AG20443 (cell line): Measurements from ENCODE around the gene MTHFR.

Experiments used
- DNase-seq: peaks from one replicate; pipeline ENCODE4 v3.0.0; 2012; ENCODE audit warnings: low spot score, mixed read lengths

The MTHFR gene

DNA sequence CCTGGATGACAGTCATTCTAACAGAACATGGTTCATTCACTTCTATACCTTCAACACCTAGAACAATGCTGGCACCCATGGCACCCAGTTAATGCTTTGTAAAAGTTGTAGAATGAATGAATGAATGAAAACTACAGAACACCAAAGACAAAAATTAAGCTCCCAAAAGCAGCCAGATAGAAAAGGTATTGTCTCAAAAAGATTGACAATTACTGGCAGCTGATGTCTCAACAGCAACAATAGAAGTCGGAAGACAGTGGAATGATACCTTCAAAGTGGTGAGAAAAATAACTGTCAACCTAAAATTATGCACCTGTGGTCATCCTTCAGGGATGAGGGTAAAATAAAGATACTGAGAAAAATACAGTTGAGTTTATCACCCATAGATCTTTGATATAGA lies 48.7 kb downstream of the MTHFR start:
- DNase-seq: no peak

DNA sequence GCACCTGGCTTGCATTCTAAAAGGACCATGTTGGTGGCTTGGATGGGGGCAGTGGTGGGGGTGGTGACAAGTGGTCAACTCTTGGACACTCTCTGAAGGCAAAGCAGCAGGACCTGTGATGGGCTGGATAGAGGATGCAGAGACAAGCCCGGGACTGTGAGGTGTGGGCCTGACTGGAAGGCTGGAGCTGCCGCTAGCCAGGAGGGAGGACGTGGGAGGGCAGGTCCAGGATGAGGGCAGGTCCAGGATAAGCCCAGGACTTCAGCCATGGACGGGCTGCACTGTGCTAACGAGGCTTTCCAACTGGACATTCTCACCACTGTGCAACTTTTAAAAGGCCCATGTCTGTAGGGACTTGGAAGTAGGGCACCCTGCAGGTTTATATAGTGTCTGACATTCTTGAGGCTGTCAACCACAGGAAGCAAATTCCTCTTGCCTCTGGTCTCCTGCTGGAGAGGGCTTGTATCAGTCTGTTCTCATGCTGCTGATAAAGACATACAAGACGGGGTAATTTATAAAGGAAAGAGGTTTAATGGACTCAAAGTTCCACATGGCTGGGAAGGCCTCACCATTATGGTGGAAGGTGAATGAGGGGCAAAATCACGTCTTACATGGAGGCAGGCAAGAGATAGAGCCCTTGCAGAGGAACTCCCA lies 52.1 kb downstream of the MTHFR start:
- no peak for DNase-seq

DNA sequence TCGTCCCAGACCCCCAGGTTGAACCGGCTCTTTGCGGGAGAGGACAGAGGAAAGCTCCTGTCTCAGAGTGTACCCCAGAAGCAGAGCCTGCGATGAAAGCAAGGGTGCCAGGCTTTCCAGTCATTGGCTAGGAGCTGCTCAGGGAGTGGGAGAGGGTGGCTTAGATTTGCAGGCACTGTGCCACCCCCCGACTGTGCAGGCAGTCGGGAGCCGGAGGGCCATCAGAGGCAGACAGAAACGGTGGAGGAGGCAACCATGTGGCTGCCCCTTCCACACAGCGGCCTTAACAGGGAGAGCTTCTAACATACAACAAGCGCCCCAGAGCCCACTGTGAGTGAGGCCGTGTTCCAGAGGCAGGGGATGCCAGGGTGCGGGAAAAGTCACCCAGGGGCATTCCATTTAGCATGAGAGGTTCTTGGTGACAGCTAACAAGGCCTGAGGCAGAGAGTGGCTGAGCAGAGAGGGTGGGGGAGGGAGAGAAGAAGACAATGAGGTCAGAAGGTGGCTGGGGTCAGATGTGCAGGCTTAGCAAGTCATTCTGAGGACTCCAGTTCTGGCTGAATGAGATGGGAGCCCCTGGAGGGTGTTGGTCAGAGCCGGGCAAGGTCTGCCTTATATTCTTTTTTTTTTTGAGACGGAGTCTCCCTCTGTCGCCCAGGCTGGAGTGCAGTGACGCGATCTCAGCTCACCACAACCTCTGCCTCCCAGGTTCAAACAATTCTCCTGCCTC lies 53.2 kb downstream of the MTHFR start:
- no peak for DNase-seq

DNA sequence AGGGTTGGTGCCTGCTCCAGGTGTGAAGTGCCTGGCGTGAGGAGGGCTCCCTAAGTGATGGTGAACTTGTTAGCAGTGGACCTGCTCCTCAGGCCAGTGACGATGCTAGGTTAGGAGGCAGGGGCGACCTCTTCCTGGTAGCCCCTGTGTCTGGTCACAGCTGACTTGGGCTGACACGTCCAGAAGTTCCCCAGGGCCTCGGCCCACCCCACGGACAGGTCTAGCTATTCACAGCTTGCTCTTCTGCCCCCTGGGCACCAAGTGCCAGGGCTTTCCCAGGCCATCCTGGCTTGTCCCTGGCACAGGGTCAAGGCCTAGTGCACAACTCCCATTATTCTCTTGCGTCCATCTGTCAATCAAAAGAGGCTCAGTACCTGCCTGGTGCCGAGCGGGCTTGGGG lies 54.7 kb downstream of the MTHFR start:
- DNase-seq: no peak

DNA sequence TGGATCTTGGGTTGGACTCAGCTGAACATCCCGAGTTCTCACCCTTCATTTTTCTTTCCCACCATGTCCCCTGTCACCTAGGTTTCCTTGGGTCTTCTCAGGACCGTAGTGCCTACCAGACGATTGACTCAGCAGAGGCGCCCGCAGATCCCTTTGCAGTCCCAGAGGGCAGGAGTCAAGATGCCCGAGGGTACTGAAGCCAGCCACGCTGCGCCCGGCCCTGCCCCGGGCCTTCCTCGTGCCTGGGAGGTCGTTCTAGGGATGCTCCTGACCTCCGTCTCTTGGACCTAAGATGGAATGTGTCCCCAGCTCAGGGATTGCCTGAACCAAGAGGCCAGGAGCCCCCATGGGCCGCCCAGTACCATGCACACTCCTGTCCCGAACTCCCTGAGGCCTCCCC lies 55.8 kb downstream of the MTHFR start:
- DNase-seq: no peak

DNA sequence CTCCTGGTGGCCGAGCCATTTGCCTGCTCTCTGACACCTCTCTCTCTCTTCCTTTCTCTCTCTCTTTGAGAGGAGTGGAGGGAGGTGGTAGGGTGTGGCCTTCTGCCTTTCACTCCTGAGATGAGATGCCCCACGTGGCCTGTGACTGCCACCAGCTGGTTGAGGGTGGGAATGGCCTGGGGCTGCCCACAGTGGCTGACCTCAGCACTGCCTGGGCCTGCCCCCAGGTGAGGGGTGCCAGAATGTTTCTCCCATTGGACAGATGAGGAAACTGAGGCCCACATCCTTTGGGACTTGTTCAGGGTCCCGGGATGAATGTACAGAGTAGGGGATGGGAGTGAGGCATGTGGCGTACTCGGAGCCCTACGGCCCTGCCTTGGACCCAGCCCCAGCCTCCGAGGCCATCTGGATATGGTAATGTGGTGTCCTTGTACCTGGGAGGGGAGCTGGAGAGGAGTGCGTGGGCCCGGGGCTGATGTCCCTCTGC lies 56.5 kb downstream of the MTHFR start:
- peak; percentile 79 for DNase-seq

DNA sequence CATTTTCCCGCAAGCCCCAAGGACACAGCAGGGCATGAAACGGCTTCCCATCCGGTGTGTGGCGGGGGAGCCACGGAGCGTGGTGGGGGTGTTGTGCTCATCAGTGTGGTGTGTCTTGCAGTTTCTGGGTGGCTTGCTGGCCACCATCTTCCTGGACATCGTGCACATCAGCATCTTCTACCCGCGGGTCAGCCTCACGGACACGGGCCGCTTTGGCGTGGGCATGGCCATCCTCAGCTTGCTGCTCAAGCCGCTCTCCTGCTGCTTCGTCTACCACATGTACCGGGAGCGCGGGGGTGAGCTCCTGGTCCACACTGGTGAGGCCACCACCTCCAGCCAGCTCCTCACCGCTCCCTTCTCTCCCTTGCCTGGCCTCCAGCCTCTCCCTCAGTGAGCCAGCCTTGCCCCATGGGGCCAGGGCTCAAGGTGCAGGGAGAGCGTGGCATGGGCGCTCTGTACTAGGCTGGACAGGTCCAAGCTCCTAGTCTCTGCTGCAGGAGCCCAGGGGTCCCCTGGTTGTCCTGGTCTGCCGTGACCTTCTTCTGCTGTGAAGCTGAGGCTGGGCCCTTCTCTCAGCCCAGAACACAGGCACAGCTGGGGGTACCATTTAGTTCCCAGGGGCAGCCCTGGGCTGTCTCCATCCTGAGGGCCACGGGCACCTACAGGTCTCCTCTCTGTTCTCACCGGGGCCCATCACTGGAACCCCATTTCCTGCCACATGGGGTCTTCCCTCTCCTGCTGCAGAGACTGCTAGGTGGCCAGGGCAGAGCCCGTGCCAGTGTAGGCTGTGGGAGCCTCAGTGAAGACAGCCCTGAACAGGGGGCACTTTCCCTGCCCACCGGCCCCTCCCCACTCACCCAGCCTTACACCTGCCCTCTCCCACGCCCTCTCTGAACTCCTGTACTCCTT lies 57.2 kb downstream of the MTHFR start:
- no peak for DNase-seq

DNA sequence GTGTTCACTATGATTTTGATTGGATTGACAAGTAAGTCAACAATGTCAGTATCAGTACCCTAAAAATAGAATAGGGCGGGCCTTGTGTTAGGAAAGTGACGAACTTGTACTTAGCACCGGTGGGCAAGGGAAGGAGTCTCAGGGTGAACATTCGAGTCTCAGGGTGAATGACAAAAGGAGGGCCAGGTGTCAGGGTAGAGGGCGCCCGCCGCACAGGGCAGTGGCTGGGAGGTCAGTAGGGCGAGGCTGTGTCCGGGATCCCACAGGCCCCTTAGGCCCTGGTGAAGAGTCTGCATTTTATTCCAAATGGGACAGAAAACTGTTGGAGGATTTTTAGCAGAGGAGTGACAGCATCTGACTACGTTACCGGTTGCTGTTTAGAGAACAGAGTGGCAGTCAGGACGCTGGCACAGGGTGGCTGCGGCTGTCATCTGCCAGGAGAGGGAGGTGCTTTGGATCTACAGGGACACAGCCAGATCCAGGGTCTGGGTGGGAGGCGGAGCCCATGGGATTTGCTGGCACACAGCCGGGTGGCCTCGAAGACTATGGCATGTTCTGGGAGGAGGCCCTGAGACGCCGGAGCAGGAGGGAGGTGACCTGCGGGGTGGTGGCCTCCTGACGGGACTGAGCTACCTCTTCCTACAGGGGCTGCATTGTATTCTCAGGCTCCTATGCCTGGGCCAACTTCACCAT lies 58.8 kb downstream of the MTHFR start:
- DNase-seq: no peak

DNA sequence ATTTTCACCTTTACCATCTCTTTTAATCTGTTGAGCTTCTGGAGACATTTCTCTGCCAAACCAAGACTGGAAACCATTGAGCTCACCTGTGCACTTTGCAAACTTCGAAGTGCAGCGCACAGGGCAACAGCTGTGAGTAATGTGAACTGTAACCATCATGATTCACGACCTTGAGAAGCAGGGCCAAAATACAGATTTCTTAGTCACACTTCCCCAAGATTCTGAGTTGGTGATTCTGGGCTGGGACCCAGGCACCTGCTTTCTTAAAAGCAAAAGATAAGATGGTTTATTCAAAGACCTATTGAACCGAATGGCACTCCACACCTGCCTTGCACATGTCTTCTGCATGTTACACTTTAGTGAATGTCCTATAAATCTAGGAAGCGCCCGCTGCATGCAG lies 59.7 kb downstream of the MTHFR start:
- DNase-seq: no peak

DNA sequence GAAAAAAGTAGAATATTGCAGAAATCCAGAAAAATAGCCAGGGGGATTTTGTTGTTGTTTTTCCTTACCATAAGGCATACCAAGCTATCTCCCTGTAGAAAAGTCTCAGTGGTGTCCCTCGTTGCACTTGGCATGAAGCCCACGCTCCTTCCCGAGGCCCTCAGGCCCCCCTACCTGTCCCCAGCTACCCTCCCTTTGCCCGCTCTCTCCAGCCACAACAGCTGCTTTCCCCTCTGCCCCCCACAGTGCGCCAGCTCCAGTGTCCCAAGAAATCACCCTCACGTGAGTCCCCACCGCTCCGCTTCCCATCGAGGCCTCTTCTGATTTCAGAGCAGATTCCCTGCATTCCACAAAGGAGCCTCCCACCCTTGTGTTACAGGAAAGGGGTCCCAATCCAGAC lies 61.5 kb downstream of the MTHFR start:
- no peak for DNase-seq

DNA sequence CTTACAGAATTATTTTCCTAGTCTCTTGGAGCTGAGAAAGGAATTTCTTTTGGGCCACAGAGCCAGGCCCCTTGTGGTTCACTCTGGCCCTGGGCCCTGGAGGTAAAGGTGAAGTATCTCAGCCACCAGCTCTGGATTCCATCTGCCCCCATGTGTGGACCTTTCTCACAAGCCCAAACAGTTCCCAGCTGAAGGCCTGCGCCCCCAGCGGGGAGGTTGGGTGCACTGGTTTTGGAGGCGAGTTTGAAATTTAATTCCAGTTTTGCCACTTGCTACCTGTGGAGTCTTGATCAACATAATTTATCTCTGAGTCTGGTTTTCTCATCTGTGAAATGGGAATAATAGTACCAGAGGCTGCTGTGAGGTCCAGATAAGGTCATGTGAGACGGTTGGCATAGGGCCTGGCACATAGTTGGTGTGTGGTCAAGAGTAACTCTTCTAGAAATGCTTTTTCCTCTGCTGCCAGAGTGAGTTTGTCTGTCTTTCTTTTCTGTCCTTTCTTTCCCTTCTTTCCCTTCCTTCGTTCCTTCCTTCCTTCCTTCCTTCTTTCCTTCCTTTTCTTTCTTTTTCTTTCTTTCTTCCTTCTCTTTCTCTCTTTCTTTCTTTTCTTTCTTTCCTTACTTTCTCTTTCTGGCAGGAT lies 63.7 kb downstream of the MTHFR start:
- DNase-seq: no peak

DNA sequence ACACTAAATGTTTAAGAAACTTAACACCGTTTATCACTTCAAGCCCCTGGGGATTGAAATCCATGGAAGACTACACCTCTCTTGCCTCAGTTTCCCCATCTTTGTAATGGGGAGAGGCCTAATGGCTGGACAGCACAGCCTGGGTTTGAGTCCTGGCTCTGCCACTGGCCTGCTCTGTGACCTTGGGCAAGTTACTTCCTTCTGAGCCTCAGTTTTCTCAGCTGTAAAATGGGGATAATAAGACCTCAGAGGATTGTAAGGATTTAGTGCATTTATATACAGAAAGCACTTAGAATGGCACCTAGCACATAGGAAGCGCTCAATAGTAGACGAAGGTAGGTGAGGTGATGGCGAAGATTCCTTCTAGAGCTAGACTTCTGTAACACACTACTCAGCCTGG lies 64.3 kb downstream of the MTHFR start:
- DNase-seq: no peak

DNA sequence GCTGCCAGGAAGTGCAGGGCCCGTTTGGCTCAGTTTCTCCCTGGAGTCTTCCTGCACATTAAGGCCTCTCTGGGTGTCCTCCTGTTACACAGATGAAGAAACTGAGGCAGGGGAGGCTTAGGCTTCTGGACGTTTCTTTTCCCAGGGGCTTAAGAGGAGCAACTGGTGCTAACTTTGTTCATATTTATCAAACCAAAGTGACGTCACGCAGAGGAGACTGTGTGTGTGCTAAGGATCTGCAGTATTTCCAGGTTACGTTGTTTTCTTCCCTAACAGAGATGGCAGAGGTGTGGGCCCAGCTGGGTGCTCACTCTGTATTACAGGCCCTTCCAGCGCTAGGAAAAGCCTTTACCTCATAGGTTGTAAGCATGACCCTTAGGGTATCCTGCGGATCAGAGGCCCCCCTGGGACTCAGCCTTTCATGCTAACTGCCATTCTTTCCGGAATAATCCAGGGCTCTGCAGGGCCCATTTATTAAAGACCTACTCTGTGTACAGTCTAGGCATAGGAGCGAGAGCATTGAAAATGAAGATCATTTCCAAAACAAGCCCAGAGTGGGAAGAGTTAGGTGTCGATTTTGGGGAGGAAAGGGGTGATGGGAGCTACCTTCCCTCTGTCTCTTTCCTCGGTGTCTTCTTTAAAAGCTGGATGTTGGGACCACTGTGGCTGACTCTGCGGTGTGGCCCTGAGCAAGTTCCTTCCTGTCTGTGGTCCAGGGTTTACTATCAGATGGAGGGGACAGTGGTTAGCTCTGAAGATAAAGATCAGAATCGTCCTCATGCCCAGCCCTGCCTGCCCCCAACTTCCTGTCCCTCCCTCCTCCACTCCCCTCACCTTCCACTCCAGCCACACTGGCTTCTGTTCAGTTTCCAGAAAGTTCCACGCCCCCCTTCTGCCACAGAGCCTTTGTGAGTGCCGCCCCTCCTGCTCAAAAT lies 65.2 kb downstream of the MTHFR start:
- no peak for DNase-seq

DNA sequence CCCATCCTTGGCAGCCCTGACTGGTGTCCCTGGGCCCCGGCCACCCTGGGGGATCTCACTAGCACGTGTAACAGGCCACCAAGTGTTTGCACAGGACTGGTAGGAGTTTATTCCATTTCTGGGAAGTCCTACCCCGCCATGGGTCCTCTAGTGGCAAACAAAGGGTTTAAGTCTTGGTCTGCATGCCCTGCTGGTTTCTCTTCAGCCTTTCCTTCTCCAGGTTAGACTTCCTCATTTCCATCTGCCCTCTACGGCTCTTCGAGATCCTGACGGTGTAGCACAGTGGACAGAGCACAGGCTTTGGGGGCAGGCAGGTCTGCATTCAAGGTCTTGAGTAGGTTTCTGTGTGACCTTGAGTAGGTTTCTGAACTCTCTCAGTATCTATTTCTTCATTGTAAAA lies 67.0 kb downstream of the MTHFR start:
- no peak for DNase-seq

DNA sequence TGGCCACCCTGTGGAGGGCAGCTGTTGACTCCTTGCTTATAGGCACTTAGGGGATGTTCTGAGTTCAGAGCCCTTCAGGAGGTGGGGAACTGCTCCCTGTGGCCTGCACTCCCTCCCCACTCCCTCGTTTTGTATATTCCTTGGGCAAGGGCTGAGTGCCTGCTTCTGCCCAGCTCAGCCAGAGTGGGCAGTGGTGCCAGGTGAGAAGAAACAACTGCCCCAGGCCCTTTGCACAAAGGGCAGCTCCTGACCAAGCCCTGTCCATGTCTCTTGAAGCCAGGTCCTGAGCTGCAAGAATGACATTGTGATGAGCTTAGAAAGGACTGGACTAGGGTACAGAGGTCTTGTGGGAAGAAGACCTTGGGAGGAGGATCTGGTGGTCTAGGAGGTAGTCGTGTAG lies 67.7 kb downstream of the MTHFR start:
- DNase-seq: no peak

DNA sequence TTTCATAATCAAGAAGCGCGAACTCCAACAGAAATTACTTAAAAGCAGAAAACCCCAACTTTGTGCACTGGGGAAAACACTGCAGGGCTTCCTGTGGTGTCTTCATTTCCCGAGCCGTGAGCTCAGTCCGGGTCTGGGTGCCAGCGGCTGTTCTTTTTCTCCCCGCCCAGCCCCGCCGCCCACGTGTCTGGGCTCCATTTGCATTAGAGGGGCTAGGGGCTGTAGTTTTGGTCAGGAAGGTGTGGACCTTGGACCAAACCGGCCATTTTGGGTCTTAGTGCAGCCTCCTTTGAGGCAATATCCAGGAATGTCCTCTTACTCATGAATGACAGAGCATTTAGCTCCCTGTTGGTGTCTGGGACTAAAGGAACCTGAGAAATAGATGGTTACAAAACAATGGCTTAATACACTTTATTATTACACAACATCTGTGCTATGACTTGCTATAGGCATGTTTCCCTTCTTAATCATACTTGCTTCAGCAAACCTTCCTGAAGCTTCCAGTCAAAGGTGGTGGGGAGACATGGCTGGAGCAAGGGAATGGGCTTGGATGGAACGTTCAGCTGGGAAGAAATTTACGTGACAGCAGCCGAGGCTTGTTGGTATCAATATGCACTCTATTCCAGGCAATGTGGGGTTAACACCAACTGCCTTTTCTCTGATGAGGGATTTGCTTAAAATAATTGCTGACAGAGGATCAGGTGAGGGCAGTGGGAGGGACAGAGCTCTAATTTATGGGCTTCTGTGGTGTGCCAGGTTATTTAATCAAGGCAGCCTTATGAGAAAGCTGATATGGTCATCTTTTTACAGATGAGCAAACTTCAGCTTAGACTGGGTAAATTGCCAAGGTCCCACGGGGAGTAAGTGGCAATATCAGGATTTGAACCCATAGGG lies 68.8 kb downstream of the MTHFR start:
- peak; percentile 74 for DNase-seq

DNA sequence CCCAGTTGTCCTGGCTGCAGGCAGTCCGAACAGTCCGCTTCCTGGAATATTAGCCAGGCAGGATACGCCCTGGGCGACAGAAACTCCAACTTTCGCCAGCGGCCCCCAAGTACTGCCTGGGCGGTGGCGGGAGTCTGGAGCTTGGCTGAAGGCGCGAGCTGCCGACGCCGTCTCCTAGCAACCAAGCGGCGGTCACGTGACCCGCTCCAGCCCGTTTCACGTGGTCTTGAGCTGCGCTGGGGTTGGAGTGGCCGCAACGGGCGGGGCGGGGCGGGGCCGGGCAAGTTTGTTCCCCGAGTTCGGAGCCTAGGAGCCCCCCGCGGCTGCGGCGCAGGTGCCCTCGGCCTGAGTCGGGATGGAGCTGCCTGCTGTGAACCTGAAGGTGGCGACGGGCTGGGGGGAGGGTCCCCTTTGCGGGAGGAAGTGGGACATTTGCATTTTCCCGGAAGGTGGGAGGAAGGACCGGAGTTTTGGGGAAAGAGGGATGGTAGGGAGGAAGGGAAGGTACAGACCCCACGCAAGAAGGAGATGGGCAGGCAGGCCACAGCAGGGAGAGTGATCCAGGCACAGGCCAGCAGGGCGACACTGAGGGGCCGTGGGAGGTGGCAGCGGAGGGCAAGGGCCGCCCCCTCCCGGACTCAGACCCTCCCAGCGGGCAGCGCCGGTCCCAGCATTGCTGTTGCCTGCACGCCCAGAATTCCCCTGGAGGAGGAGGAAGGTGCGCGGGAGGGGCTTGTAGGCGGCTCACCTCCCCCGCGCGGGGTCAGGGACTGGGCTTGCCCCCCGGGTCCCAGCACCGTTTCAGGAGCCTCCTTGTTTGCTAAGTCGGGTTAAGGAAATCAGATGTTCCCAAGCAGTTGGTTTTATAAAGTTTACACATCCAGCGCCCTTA lies 69.7 kb downstream of the MTHFR start, which contains the start of gene AGTRAP:
AGTRAP (plus strand) TSS at position 283 of the 892 bp plus-strand sequence; CDS start at position 356, 73 bp downstream.
- DNase-seq: peak; percentile 97
